ENCODE measurements around the gene ATXN7. TPM values are rescaled to one million over a fixed set of nuclear protein-coding genes. Genes with fewer than 3 reads are reported as not detected.

Gene ATXN7
- polyA plus RNA-seq, 1 experiment: 15.0 TPM

DNA sequence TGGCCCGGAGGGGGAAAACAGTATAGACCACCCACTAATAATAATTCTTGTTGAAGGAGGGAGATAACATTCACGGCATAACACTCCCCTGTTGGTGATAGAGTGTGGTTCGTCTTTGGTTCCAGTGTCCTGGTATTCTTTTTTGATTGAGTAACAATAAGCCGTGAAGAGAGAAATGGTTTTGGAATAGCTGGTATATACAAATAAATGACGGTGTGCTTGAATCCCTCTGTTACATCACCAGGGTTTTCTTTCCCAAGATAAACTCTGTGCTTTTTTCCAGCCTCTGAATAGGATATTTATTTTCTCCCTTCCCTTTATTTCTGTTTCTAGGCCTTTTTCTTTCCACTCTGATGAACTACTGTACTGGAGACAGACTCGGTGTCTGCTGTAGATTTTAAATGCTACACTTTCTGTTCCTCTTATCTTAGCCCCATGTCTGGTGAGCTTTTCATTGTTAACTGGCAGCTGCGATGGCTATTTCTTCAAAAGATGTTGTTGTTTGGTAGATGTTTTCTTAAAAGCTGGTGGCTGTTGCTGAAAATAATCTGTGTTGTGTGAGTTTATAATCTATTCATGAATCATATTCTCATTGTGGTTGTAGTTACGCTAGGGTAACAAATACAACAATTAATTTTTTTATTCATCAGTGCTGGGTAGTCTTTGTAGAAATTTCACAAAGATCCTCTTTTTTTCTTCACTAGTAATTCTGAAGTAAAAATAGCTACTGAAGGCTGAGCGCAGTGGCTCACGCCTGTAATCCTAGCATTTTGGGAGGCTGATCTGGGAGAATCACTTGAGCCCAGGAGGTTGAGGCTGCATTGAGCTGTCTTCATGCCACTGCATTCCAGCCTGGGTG lies 64.0 kb downstream of the ATXN7 start:
- H3K36me3 ChIP-seq (ENCODE audit: control insufficient read depth, insufficient read depth, low read length): peaks cover 7% of the 10 kb centered on the region
- CTCF ChIA-PET: interaction anchor here (0.6 to 1.8 kb wide), 2 partner anchors 51 to 68 kb away, joined by 4 read pairs; no protein-coding TSS in a partner anchor
- no peak for DNase-seq (ENCODE audit: low read depth)
- POLR2A ChIA-PET: interaction anchor here (0.6 kb wide), 1 partner anchor 268 kb away, joined by 4 read pairs; no protein-coding TSS in a partner anchor
- H3K4me3 ChIP-seq (ENCODE audit: low read depth, low read length): no peak overlapping the region
- TF ChIP-seq, protein P1, sequence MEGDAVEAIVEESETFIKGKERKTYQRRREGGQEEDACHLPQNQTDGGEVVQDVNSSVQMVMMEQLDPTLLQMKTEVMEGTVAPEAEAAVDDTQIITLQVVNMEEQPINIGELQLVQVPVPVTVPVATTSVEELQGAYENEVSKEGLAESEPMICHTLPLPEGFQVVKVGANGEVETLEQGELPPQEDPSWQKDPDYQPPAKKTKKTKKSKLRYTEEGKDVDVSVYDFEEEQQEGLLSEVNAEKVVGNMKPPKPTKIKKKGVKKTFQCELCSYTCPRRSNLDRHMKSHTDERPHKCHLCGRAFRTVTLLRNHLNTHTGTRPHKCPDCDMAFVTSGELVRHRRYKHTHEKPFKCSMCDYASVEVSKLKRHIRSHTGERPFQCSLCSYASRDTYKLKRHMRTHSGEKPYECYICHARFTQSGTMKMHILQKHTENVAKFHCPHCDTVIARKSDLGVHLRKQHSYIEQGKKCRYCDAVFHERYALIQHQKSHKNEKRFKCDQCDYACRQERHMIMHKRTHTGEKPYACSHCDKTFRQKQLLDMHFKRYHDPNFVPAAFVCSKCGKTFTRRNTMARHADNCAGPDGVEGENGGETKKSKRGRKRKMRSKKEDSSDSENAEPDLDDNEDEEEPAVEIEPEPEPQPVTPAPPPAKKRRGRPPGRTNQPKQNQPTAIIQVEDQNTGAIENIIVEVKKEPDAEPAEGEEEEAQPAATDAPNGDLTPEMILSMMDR (IDR thresholded peaks at IDR 0.05; ENCODE audit: insufficient read depth, low read depth, low read length): no peak
- H3K27me3 ChIP-seq (ENCODE audit: control insufficient read depth, insufficient read depth, low read length): no peaks in the 10 kb centered on the region

DNA sequence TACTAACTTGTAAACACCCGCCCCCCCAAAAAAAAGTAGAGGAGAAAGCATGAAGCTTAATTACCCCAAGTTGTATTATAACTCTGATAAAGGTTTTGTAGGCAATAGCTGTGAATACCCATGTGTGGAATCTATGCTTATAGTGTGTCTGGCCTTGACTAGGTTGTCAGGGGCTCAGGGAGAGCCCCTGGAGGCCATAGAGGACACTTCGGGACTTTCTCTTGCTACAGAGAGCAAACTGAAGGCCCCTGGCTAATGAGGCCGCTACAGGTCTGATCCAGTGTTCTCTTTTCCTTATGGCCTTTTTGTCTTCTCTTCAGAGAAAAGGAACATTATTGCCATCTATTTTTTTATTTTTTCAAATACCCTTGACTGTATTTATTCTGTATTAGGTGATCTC lies 67.6 kb downstream of the ATXN7 start:
- H3K4me3 ChIP-seq (ENCODE audit: low read depth, low read length): no peak overlapping the region
- H3K27me3 ChIP-seq (ENCODE audit: control insufficient read depth, insufficient read depth, low read length): no peaks in the 10 kb centered on the region
- TF ChIP-seq, protein P1 (IDR thresholded peaks at IDR 0.05; ENCODE audit: insufficient read depth, low read depth, low read length): no peak
- peaks cover 3% of the 10 kb centered on the region for H3K36me3 ChIP-seq (ENCODE audit: control insufficient read depth, insufficient read depth, low read length)
- ChIA-PET POLR2A (no interaction called here), CTCF (no interaction called here)
- DNase-seq (ENCODE audit: low read depth): no peak

DNA sequence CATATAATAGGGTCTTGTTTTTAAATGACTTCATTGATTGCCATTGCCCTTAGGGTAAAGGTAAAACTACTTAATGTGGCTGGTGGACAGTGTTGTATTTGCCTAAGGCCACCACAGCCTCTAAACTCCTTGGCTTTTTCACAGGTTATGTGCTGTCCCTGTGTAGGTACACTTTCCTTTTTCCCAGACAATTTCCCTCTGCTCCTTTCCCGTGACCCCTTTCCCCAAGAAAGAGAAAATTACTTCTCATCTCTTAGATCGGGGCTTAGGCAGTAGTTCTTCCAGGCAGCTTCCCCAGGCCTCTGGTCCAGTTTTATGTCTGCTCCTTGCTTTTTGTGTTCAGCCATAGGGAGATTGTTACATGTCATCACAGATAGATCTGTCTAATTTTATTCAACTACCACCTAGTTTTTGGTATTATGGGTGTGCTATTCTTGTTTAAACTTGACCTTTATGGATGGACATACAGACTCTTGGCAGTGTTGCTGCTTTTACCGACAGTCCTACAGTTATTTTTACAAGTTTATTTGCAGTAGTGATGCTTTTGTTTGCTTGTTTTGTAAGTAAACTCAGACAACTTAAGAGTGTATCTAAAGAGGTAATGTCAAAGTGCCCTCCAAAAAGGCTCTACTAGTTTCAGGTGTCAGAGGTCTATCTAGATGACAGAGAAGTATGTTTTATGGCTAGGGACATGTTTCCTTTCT lies 69.0 kb downstream of the ATXN7 start:
- no peaks in the 10 kb centered on the region for H3K36me3 ChIP-seq (ENCODE audit: control insufficient read depth, insufficient read depth, low read length)
- ChIA-PET CTCF (interaction anchor here (0.6 kb wide), 1 partner anchor 363 kb away, joined by 5 read pairs; no protein-coding TSS in a partner anchor), POLR2A (no interaction called here)
- H3K4me3 ChIP-seq (ENCODE audit: low read depth, low read length): no peak overlapping the region
- TF ChIP-seq, protein P1 (IDR thresholded peaks at IDR 0.05; ENCODE audit: insufficient read depth, low read depth, low read length): no peak
- DNase-seq (ENCODE audit: low read depth): no peak
- H3K27me3 ChIP-seq (ENCODE audit: control insufficient read depth, insufficient read depth, low read length): no peaks in the 10 kb centered on the region

DNA sequence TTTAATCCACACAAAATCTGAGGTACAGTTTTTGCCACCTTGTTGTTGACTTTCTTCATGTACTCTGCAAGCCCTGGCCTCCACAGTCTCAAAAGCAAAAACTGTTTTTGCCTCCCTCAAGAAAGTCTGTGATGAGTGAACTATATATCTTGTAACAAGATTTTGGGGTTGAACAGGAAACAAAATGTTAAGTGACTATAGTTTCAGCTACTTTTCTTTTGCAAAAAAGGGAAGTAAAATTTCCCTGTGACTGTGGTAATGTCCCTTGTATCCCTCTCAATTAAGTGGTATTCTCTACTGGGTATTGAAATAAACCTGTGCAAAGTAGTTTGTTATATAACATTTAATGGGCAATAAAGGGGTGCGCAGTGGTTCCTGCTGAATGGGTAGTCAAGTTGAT lies 69.8 kb downstream of the ATXN7 start:
- CTCF ChIA-PET: interaction anchor here (0.6 to 0.7 kb wide), 2 partner anchors 28 to 364 kb away, joined by 4 to 5 read pairs; no protein-coding TSS in a partner anchor

More for the DNA sequence above, 69.8 kb downstream of the ATXN7 start:
- DNase-seq (ENCODE audit: low read depth): no peak
- no peak overlapping the region for H3K4me3 ChIP-seq (ENCODE audit: low read depth, low read length)
- no peaks in the 10 kb centered on the region for H3K27me3 ChIP-seq (ENCODE audit: control insufficient read depth, insufficient read depth, low read length)
- POLR2A ChIA-PET: no interaction called here
- TF ChIP-seq, protein P1 (IDR thresholded peaks at IDR 0.05; ENCODE audit: insufficient read depth, low read depth, low read length): no peak
- no peaks in the 10 kb centered on the region for H3K36me3 ChIP-seq (ENCODE audit: control insufficient read depth, insufficient read depth, low read length)

All from BJ (cell line).